Measurements from ENCODE around the gene KDM4C. TPM values are rescaled to one million over a fixed set of nuclear protein-coding genes. Genes with fewer than 3 reads are reported as not detected.

Gene KDM4C
- total and polyA plus RNA-seq, 11 donors = 4.4 to 19.9 (median 13.3) TPM

GRCh38 chr9:7185612-7186011, 427.8 kb downstream of the KDM4C start:
- intact Hi-C loops (cut with DNase I) = loop anchor here in 1 of 10 donors (10.0 kb wide), 1 partner anchor 61 kb away; no protein-coding TSS in a partner anchor
- DNase-seq (no peak), ATAC-seq (peak in 3 of 4 donors; percentile 38 to 63 (median 50))
- H3K4me1 ChIP-seq = no peaks in the 10 kb centered on the region
- no peak overlapping the region for H3K27ac ChIP-seq
- no peaks in the 10 kb centered on the region for H3K27me3 ChIP-seq
- no peaks in the 10 kb centered on the region for H3K36me3 ChIP-seq
- TF ChIP-seq CTCF (IDR thresholded peaks at IDR 0.05) = no peak
- no peak for TF ChIP-seq POLR2A (IDR thresholded peaks at IDR 0.05)
- no peak overlapping the region for H3K4me3 ChIP-seq
- H3K9me3 ChIP-seq = peaks cover 0 to 11% (median 0%) of the 10 kb centered on the region in 12 donors

- no peaks in the 10 kb centered on the region for H3K4me1 ChIP-seq
- H3K9me3 ChIP-seq = peaks cover 0 to 16% (median 0%) of the 10 kb centered on the region in 12 donors
- ATAC-seq (no peak), DNase-seq (no peak)
- H3K27me3 ChIP-seq = no peaks in the 10 kb centered on the region
- 29 to 36% (median 33%) methylated on average over 1 of the region's 1 CpG for WGBS, 4 donors
- no peak overlapping the region for H3K27ac ChIP-seq
- no peak overlapping the region for H3K4me3 ChIP-seq
- no peak for TF ChIP-seq POLR2A (IDR thresholded peaks at IDR 0.05)
- TF ChIP-seq CTCF (IDR thresholded peaks at IDR 0.05) = peak in 6 of 12 donors; percentile 10 to 30 (median 16)
- intact Hi-C loops (cut with DNase I) = loop anchor here in 1 of 10 donors (10.0 kb wide), 1 partner anchor 61 kb away; no protein-coding TSS in a partner anchor
- no peaks in the 10 kb centered on the region for H3K36me3 ChIP-seq
These were observed 428.4 kb downstream of the KDM4C start for GRCh38 chr9:7186175-7186574.

- H3K4me3 ChIP-seq = no peak overlapping the region
- no peak overlapping the region for H3K27ac ChIP-seq
- H3K36me3 ChIP-seq = no peaks in the 10 kb centered on the region
- peaks cover 0 to 16% (median 0%) of the 10 kb centered on the region in 12 donors for H3K9me3 ChIP-seq
- H3K27me3 ChIP-seq = no peaks in the 10 kb centered on the region
- DNase-seq (no peak), ATAC-seq (no peak)
- TF ChIP-seq CTCF (IDR thresholded peaks at IDR 0.05) = no peak
- intact Hi-C loops (cut with DNase I) = no loop called here
- 82 to 89% (median 84%) methylated on average over 4 of the region's 4 CpGs for WGBS, 4 donors
- no peaks in the 10 kb centered on the region for H3K4me1 ChIP-seq
These were observed 434.5 kb downstream of the KDM4C start for GRCh38 chr9:7192266-7192665.

- Histone ChIP-seq H3K4me1 (no peaks in the 10 kb centered on the region), H3K27ac (no peak overlapping the region), H3K4me3 (no peak overlapping the region), H3K9me3 (peaks cover 0 to 6% (median 0%) of the 10 kb centered on the region in 12 donors), H3K36me3 (no peaks in the 10 kb centered on the region), H3K27me3 (no peaks in the 10 kb centered on the region)
- no peak for TF ChIP-seq POLR2A (IDR thresholded peaks at IDR 0.05)
- no peak for TF ChIP-seq CTCF (IDR thresholded peaks at IDR 0.05)
- intact Hi-C loops (cut with DNase I) = no loop called here
- DNase-seq (no peak), ATAC-seq (no peak)
- WGBS, 4 donors = 25 to 36% (median 31%) methylated on average over 2 of the region's 2 CpGs
These were observed 437.8 kb downstream of the KDM4C start for GRCh38 chr9:7195526-7195925.

All from heart left ventricle (tissue), 16 donors.